ENCODE measurements around the gene TP53INP2. TPM values are rescaled to one million over a fixed set of nuclear protein-coding genes. Genes with fewer than 3 reads are reported as not detected.
"Not testable (repeated sequence)": the region's sequence is repeated elsewhere in the genome, so short reads cannot be mapped to it uniquely, and the experiment has no call there.

The TP53INP2 gene
- total RNA-seq, 1 experiment from 2014 or later: 0.20 TPM

- Histone ChIP-seq H3K9me3 (no peaks in the 10 kb centered on the region), H3K4me3 (no peak overlapping the region), H3K36me3 (peaks cover 19% of the 10 kb centered on the region), H3K27me3 (no peaks in the 10 kb centered on the region)
- DNase-seq: no peak
Measured at GRCh38 chr20:34712525-34713192, 8.5 kb downstream of the TP53INP2 start.

GRCh38 chr20:34713194-34713943, 9.2 kb downstream of the TP53INP2 start:
- DNase-seq: peak; percentile 85
- Histone ChIP-seq H3K9me3 (no peaks in the 10 kb centered on the region), H3K4me3 (no peak overlapping the region), H3K36me3 (peaks cover 19% of the 10 kb centered on the region), H3K27me3 (no peaks in the 10 kb centered on the region)

- not testable (repeated sequence) for H3K9me3 ChIP-seq, DNase-seq, H3K4me3 ChIP-seq, H3K27me3 ChIP-seq
- peaks cover 25% of the 10 kb centered on the region for H3K36me3 ChIP-seq
Measured at GRCh38 chr20:34713944-34714515, 9.9 kb downstream of the TP53INP2 start.

GRCh38 chr20:34715384-34715783, 11.2 kb downstream of the TP53INP2 start:
- Histone ChIP-seq H3K4me3 (no peak overlapping the region), H3K27me3 (no peaks in the 10 kb centered on the region), H3K9me3 (no peaks in the 10 kb centered on the region), H3K36me3 (peaks cover 28% of the 10 kb centered on the region)
- DNase-seq: no peak

- Histone ChIP-seq H3K27me3 (no peaks in the 10 kb centered on the region), H3K4me3 (no peak overlapping the region), H3K36me3 (peaks cover 32% of the 10 kb centered on the region)
Measured at GRCh38 chr20:34716921-34717229, 12.7 kb downstream of the TP53INP2 start.

GRCh38 chr20:34717230-34718095, 13.3 kb downstream of the TP53INP2 start:
- Histone ChIP-seq H3K27me3 (no peaks in the 10 kb centered on the region), H3K4me3 (no peak overlapping the region), H3K9me3 (no peaks in the 10 kb centered on the region), H3K36me3 (peaks cover 32% of the 10 kb centered on the region)
- DNase-seq: no peak

More at GRCh38 chr20:34716921-34717229, 12.7 kb downstream of the TP53INP2 start:
- no peaks in the 10 kb centered on the region for H3K9me3 ChIP-seq
- DNase-seq: no peak

GRCh38 chr20:34719242-34720017, 15.3 kb downstream of the TP53INP2 start:
- not testable (repeated sequence) for DNase-seq, H3K9me3 ChIP-seq, H3K27me3 ChIP-seq, H3K4me3 ChIP-seq
- peaks cover 46% of the 10 kb centered on the region for H3K36me3 ChIP-seq

- Histone ChIP-seq H3K27me3 (no peaks in the 10 kb centered on the region), H3K36me3 (peaks cover 42% of the 10 kb centered on the region), H3K9me3 (no peaks in the 10 kb centered on the region), H3K4me3 (no peak overlapping the region)
- DNase-seq: peak; percentile 45
Measured at GRCh38 chr20:34720266-34720665, 16.1 kb downstream of the TP53INP2 start.

GRCh38 chr20:34722560-34722959, 18.4 kb downstream of the TP53INP2 start:
- peaks cover 51% of the 10 kb centered on the region for H3K36me3 ChIP-seq
- not testable (repeated sequence) for H3K9me3 ChIP-seq, H3K27me3 ChIP-seq, H3K4me3 ChIP-seq
- DNase-seq: peak; percentile 53

- peaks cover 48% of the 10 kb centered on the region for H3K36me3 ChIP-seq
- H3K9me3 ChIP-seq: no peaks in the 10 kb centered on the region
- H3K4me3 ChIP-seq: no peak overlapping the region
- no peaks in the 10 kb centered on the region for H3K27me3 ChIP-seq
- DNase-seq: no peak
Measured at GRCh38 chr20:34724172-34724571, 20.0 kb downstream of the TP53INP2 start.

- no peak for DNase-seq
- no peaks in the 10 kb centered on the region for H3K27me3 ChIP-seq
- no peak overlapping the region for H3K4me3 ChIP-seq
- H3K9me3 ChIP-seq: no peaks in the 10 kb centered on the region
- peaks cover 56% of the 10 kb centered on the region for H3K36me3 ChIP-seq
Measured at GRCh38 chr20:34729416-34729815, 25.3 kb downstream of the TP53INP2 start.

- H3K9me3 ChIP-seq: no peaks in the 10 kb centered on the region
- H3K27me3 ChIP-seq: no peaks in the 10 kb centered on the region
- H3K4me3 ChIP-seq: no peak overlapping the region
- no peak for DNase-seq
- H3K36me3 ChIP-seq: peaks cover 50% of the 10 kb centered on the region
Measured at GRCh38 chr20:34732523-34732922, 28.4 kb downstream of the TP53INP2 start.

GRCh38 chr20:34736106-34736735, 32.1 kb downstream of the TP53INP2 start:
- Histone ChIP-seq H3K36me3 (peaks cover 52% of the 10 kb centered on the region), H3K27me3 (no peaks in the 10 kb centered on the region), H3K9me3 (no peaks in the 10 kb centered on the region), H3K4me3 (no peak overlapping the region)
- no peak for DNase-seq

- H3K27me3 ChIP-seq: no peaks in the 10 kb centered on the region
- peaks cover 68% of the 10 kb centered on the region for H3K36me3 ChIP-seq
- no peaks in the 10 kb centered on the region for H3K9me3 ChIP-seq
- DNase-seq: no peak
- no peak overlapping the region for H3K4me3 ChIP-seq
Measured at GRCh38 chr20:34743039-34743438, 38.9 kb downstream of the TP53INP2 start.

- Histone ChIP-seq H3K4me3 (no peak overlapping the region), H3K36me3 (peaks cover 67% of the 10 kb centered on the region)
- no peak for DNase-seq
Measured at GRCh38 chr20:34744340-34744739, 40.2 kb downstream of the TP53INP2 start.

GRCh38 chr20:34744847-34745246, 40.7 kb downstream of the TP53INP2 start:
- Histone ChIP-seq H3K27me3 (no peaks in the 10 kb centered on the region), H3K4me3 (no peak overlapping the region), H3K36me3 (peaks cover 68% of the 10 kb centered on the region), H3K9me3 (no peaks in the 10 kb centered on the region)
- DNase-seq: no peak

More at GRCh38 chr20:34744340-34744739, 40.2 kb downstream of the TP53INP2 start:
- Histone ChIP-seq H3K9me3 (no peaks in the 10 kb centered on the region), H3K27me3 (no peaks in the 10 kb centered on the region)
